ENCODE results near the gene HDDC3.

GRCh38 chr15:90882781-90883525 is 49.4 kb downstream of the HDDC3 start:
- no peak for TF ChIP-seq EZH2 (IDR thresholded peaks at IDR 0.05; ENCODE audit: insufficient read depth, poor library complexity, severe bottlenecking)
- no peak for TF ChIP-seq EZH2phosphoT487 (IDR thresholded peaks at IDR 0.05; ENCODE audit: insufficient read depth, low read depth)
